B cell (primary cell): ENCODE measurements around the gene SSTR4. TPM values are rescaled to one million over a fixed set of nuclear protein-coding genes. Genes with fewer than 3 reads are reported as not detected.

Experiments
- ATAC-seq: fragments of 200-7000 bp; cut with Tn5 transposase; one replicate; pipeline ENCODE4 v1.10.0; 2021; ENCODE audit warnings: low read depth, mild to moderate bottlenecking, moderate number of reproducible peaks, moderate library complexity
- CTCF ChIA-PET: fragments of 350-600 bp; sonication (Branson Sonifier 250); formaldehyde crosslinking; loops from one replicate; lab custom pipeline; 2021; ENCODE audit warnings: antibody characterized with exemption, inconsistent platforms; lab: Charles Lee
- POLR2A ChIA-PET: fragments of 350-600 bp; sonication (Branson Sonifier 250); formaldehyde crosslinking; loops from one replicate; lab custom pipeline; 2021; ENCODE audit warnings: antibody characterized with exemption; lab: Charles Lee
- DNase-seq: peaks from one replicate; pipeline ENCODE4 v3.0.0; 2013
- H2AFZ ChIP-seq: 2 replicates; pipeline ENCODE4 v1.6.1; 2012; ENCODE audit warnings: mild to moderate bottlenecking, low read depth, low read length; ENCODE audit not compliant: insufficient read depth, poor library complexity, severe bottlenecking
- H3K27ac ChIP-seq, 2 donors: 1 replicate in 1 of 2; 2 replicates in 1 of 2; pipeline ENCODE4 v1.5.1; 2012 to 2013; ENCODE audit warnings: low read length in 2 of 2, mild to moderate bottlenecking in 2 of 2, moderate library complexity in 1 of 2
- H3K27me3 ChIP-seq, 4 experiments: fragments of 200-600 bp in 1 of 4; sonication (generic) in 1 of 4; replicated peaks in 1 of 4; 1 replicate in 2 of 4; 2 replicates in 2 of 4; pipeline versions ENCODE4 v1.6.1 to v1.7.0; 2013 to 2016; ENCODE audit warnings: low read length in 3 of 4, mild to moderate bottlenecking in 2 of 4, mixed read lengths in 1 of 4, moderate library complexity in 1 of 4; ENCODE audit not compliant: insufficient read depth in 4 of 4, control insufficient read depth in 3 of 4; ENCODE audit errors: control extremely low read depth in 1 of 4
- H3K36me3 ChIP-seq, 2 experiments: replicated peaks in 1 of 2; 1 replicate in 1 of 2; 2 replicates in 1 of 2; pipeline versions ENCODE4 v1.6.1 to v1.7.1; 2013; ENCODE audit warnings: low read length in 1 of 2; ENCODE audit not compliant: insufficient read depth in 2 of 2, control insufficient read depth in 1 of 2; ENCODE audit errors: control extremely low read depth in 1 of 2, extremely low read depth in 1 of 2
- H3K4me1 ChIP-seq, 2 donors: fragments of 200-600 bp in 1 of 2; sonication (generic) in 1 of 2; 1 replicate in 1 of 2; 2 replicates in 1 of 2; pipeline versions ENCODE4 v1.5.1 to v1.6.1; 2013 to 2017; ENCODE audit warnings: low read length in 2 of 2; ENCODE audit not compliant: control insufficient read depth in 2 of 2, insufficient read depth in 2 of 2
- H3K4me2 ChIP-seq: replicated peaks from 2 replicates; pipeline ENCODE3; 2012; ENCODE audit warnings: mild to moderate bottlenecking, low read depth, low read length; ENCODE audit not compliant: poor library complexity, severe bottlenecking
- H3K4me3 ChIP-seq, 5 experiments: fragments of 200-600 bp in 1 of 5; sonication (generic) in 1 of 5; 1 replicate in 3 of 5; 2 replicates in 2 of 5; pipeline versions ENCODE4 v1.5.1 to v1.7.0; 2011 to 2016; ENCODE audit warnings: low read length in 4 of 5, mild to moderate bottlenecking in 4 of 5, low read depth in 2 of 5, control low read depth in 1 of 5, moderate library complexity in 1 of 5; ENCODE audit not compliant: insufficient read depth in 1 of 5; ENCODE audit errors: control extremely low read depth in 1 of 5, extremely low read depth in 1 of 5
- H3K79me2 ChIP-seq: fragments of 200-600 bp; sonication (generic); one replicate; pipeline ENCODE4 v1.6.0; 2016; ENCODE audit warnings: low read length; ENCODE audit not compliant: control insufficient read depth, insufficient read depth
- H3K9ac ChIP-seq: fragments of 200-600 bp; sonication (generic); 2 replicates; pipeline ENCODE4 v1.6.1; 2017; ENCODE audit warnings: mild to moderate bottlenecking, low read length, moderate library complexity
- H3K9me3 ChIP-seq, 3 donors: one replicate each; pipeline versions ENCODE4 v1.6.1 to v1.7.1; 2013; ENCODE audit warnings: low read length in 2 of 3; ENCODE audit not compliant: control insufficient read depth in 2 of 3, insufficient read depth in 1 of 3; ENCODE audit errors: control extremely low read depth in 1 of 3
- H4K20me1 ChIP-seq: 2 replicates; pipeline ENCODE4 v1.6.0; 2012; ENCODE audit warnings: mild to moderate bottlenecking, low read length; ENCODE audit not compliant: insufficient read depth, control insufficient read depth, poor library complexity, severe bottlenecking
- H3K27ac Mint-ChIP-seq: one replicate; pipeline ENCODE4 v1.8.0; 2021; ENCODE audit warnings: mixed read lengths
- H3K27me3 Mint-ChIP-seq: one replicate; pipeline ENCODE4 v1.8.0; 2021; ENCODE audit warnings: mixed read lengths
- H3K4me1 Mint-ChIP-seq: one replicate; pipeline ENCODE4 v1.8.0; 2021; ENCODE audit warnings: mixed read lengths
- H3K4me3 Mint-ChIP-seq: one replicate; pipeline ENCODE4 v1.8.0; 2021; ENCODE audit warnings: mixed read lengths
- H3K9me3 Mint-ChIP-seq: one replicate; pipeline ENCODE4 v1.8.0; 2022; ENCODE audit warnings: mixed read lengths; ENCODE audit not compliant: insufficient read depth
- EZH2 ChIP-seq: IDR thresholded peaks from 2 replicates; pipeline ENCODE4 v1.6.1; 2012; ENCODE audit warnings: borderline replicate concordance, low read depth, mild to moderate bottlenecking, moderate library complexity, low read length; ENCODE audit not compliant: insufficient read depth, poor library complexity, severe bottlenecking
- WGBS: methylation state at CpG from one replicate; pipeline ENCODE4 v1.1.5; 2013; ENCODE audit warnings: missing lambda C conversion rate; ENCODE audit not compliant: insufficient coverage; 5-methylcytosine and 5-hydroxymethylcytosine counted together
- intact Hi-C: fragments of 100-400 bp; cut with micrococcal nuclease; formaldehyde crosslinking; loops from one replicate; pipeline ENCODE4 v1.10.0; 2022
- polyA plus RNA-seq: library from polyadenylated mRNA; depleted of rRNA; stranded (reverse); fragments of >200 nt; gene quantifications from 2 replicates; pipeline ENCODE4 v1.2.3, GENCODE V29; 2012
- total RNA-seq, 2 donors: library from RNA; stranded (reverse); fragments of 120-200 nt in 1 of 2; gene quantifications; 1 replicate in 1 of 2; 2 replicates in 1 of 2; pipeline versions ENCODE4 v1.2.3 to v1.2.4, GENCODE V29; 2013 to 2022
- TF ChIP-seq, protein P1 (sequence below): fragments of 200-600 bp; IDR thresholded peaks from one replicate; pipeline ENCODE4 v1.8.0; 2022; ENCODE audit warnings: antibody characterized with exemption, mild to moderate bottlenecking

The SSTR4 gene
- total and polyA plus RNA-seq, 2 donors (not counting 1 experiment from before 2014, with no cell fraction given), result not detected

DNA sequence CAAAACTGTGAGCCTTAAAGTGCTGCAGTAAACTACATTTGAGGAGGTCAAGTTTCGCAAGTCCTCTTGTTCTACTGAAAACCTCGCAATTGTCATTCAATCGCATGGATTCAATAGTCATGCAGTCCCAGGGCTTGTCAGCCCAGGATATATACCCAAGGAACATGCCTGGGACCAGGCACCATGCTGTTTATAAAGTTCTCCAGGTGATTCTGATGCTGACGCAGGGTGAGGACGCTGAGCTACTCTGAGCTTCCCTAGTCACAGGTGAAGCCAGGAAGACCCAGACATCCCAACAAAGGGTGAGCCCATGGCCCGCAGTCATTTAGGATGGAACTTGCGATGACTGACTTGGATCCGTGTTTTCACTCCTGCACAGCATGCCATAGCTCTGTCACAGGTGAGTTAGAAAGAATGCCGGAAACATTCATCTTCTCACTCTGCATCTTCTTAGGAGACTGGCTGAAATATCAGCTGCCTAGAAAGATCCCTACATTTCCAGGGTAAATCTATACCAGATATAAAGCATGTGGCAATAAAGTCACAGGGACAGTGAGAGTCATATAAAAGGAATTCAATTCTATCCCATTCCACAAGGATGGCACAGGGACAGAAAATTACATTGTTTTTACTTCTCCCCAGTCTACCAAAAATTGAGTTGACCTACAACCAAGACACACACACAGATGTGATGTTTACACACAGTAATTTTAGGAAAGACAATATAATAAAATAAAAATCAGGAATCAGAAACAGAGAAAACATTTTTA lies 27.0 kb upstream of the SSTR4 start:
- H3K4me3 ChIP-seq, result no peak overlapping the region
- Mint-ChIP-seq H3K27ac (no peak overlapping the region), H3K9me3 (no peaks in the 10 kb centered on the region), H3K4me1 (no peaks in the 10 kb centered on the region), H3K4me3 (no peak overlapping the region), H3K27me3 (peaks cover 7% of the 10 kb centered on the region)
- no peak overlapping the region for H3K4me2 ChIP-seq
- intact Hi-C loops, result no loop called here
- no peaks in the 10 kb centered on the region for H4K20me1 ChIP-seq
- TF ChIP-seq, protein P1, sequence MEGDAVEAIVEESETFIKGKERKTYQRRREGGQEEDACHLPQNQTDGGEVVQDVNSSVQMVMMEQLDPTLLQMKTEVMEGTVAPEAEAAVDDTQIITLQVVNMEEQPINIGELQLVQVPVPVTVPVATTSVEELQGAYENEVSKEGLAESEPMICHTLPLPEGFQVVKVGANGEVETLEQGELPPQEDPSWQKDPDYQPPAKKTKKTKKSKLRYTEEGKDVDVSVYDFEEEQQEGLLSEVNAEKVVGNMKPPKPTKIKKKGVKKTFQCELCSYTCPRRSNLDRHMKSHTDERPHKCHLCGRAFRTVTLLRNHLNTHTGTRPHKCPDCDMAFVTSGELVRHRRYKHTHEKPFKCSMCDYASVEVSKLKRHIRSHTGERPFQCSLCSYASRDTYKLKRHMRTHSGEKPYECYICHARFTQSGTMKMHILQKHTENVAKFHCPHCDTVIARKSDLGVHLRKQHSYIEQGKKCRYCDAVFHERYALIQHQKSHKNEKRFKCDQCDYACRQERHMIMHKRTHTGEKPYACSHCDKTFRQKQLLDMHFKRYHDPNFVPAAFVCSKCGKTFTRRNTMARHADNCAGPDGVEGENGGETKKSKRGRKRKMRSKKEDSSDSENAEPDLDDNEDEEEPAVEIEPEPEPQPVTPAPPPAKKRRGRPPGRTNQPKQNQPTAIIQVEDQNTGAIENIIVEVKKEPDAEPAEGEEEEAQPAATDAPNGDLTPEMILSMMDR, result no peak
- no peak for TF ChIP-seq EZH2
- no peaks in the 10 kb centered on the region for H3K79me2 ChIP-seq
- no peaks in the 10 kb centered on the region for H3K36me3 ChIP-seq
- H3K27ac ChIP-seq, result no peak overlapping the region
- POLR2A ChIA-PET, result no interaction called here
- ATAC-seq (no peak), DNase-seq (no peak)
- no peak overlapping the region for H3K9ac ChIP-seq
- no peak overlapping the region for H2AFZ ChIP-seq
- no peaks in the 10 kb centered on the region for H3K4me1 ChIP-seq
- CTCF ChIA-PET, result no interaction called here
- no peaks in the 10 kb centered on the region for H3K9me3 ChIP-seq
- no peaks in the 10 kb centered on the region for H3K27me3 ChIP-seq
- WGBS, result 90% methylated on average over 8 of the region's 9 CpGs

DNA sequence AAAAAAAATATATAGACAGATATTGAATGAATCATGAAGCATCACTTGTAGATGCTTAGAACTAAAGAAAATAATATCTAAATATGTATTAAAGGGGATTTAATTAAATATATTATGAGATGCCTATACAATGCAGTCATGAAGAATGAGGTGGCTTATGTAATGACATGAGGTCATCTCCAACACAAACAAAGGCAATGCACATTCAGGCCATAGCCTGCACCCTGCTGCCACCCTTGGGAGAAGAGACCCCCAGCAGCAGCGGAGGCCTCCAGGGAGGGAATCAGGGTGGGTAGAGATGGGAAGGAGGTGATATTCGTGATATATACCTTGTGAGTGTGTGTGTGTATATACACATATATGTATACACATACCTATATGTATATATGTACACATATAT lies 26.4 kb upstream of the SSTR4 start:
- Mint-ChIP-seq H3K4me1 (no peaks in the 10 kb centered on the region), H3K9me3 (no peaks in the 10 kb centered on the region), H3K4me3 (no peak overlapping the region), H3K27me3 (peaks cover 7% of the 10 kb centered on the region), H3K27ac (no peak overlapping the region)
- no peak for ATAC-seq
- Histone ChIP-seq H3K4me2 (no peak overlapping the region), H3K27me3 (no peaks in the 10 kb centered on the region), H3K9me3 (no peaks in the 10 kb centered on the region), H2AFZ (no peak overlapping the region), H3K9ac (no peak overlapping the region), H4K20me1 (no peaks in the 10 kb centered on the region), H3K27ac (no peak overlapping the region), H3K79me2 (no peaks in the 10 kb centered on the region), H3K4me3 (no peak overlapping the region), H3K36me3 (no peaks in the 10 kb centered on the region), H3K4me1 (no peaks in the 10 kb centered on the region)
- CTCF ChIA-PET, result no interaction called here
- no peak for DNase-seq
- POLR2A ChIA-PET, result no interaction called here
- WGBS, result no CpG with 5 or more reads among the region's 2 CpGs
- intact Hi-C loops, result no loop called here
- TF ChIP-seq, protein P1, result no peak
- no peak for TF ChIP-seq EZH2
